H9 (cell line): ENCODE measurements around the gene MAEA. TPM values are rescaled to one million over a fixed set of nuclear protein-coding genes. Genes with fewer than 3 reads are reported as not detected.
"Not testable (repeated sequence)": the region's sequence is repeated elsewhere in the genome, so short reads cannot be mapped to it uniquely, and the experiment has no call there.

Experiments
- DNase-seq: peaks from one replicate; pipeline ENCODE4 v3.0.0-alpha.2; 2017
- H2AFZ ChIP-seq: one replicate; pipeline ENCODE4 v1.6.1; 2013; ENCODE audit warnings: mild to moderate bottlenecking, low read length, control low read depth, moderate library complexity
- H2AK5ac ChIP-seq: 2 replicates; pipeline ENCODE4 v1.6.1; 2013; ENCODE audit warnings: low read length, control low read depth, mixed read lengths; ENCODE audit not compliant: insufficient read length
- H2BK120ac ChIP-seq: one replicate; pipeline ENCODE4 v1.6.1; 2013; ENCODE audit warnings: low read depth, mild to moderate bottlenecking, low read length, control low read depth, inconsistent platforms; ENCODE audit not compliant: poor library complexity, severe bottlenecking
- H2BK12ac ChIP-seq: 2 replicates; pipeline ENCODE4 v1.6.1; 2013; ENCODE audit warnings: low read length, control low read depth, mixed read lengths, low read depth; ENCODE audit not compliant: insufficient read length
- H2BK15ac ChIP-seq: 2 replicates; pipeline ENCODE4 v1.6.1; 2013; ENCODE audit warnings: low read depth, low read length, control low read depth
- H2BK20ac ChIP-seq: one replicate; pipeline ENCODE4 v1.6.1; 2013; ENCODE audit warnings: low read depth, mild to moderate bottlenecking, low read length, control low read depth, inconsistent platforms; ENCODE audit not compliant: poor library complexity, severe bottlenecking
- H2BK5ac ChIP-seq: 2 replicates; pipeline ENCODE4 v1.6.1; 2013; ENCODE audit warnings: low read length, control low read depth, mixed read lengths; ENCODE audit not compliant: insufficient read length
- H3K14ac ChIP-seq: 2 replicates; pipeline ENCODE4 v1.6.1; 2013; ENCODE audit warnings: low read length, control low read depth; ENCODE audit not compliant: insufficient read depth
- H3K18ac ChIP-seq: 2 replicates; pipeline ENCODE4 v1.6.1; 2013; ENCODE audit warnings: low read depth, mild to moderate bottlenecking, mixed read lengths, low read length, control low read depth; ENCODE audit not compliant: insufficient read length
- H3K23ac ChIP-seq: 2 replicates; pipeline ENCODE4 v1.6.1; 2013; ENCODE audit warnings: low read length, control low read depth, mixed read lengths, low read depth; ENCODE audit not compliant: insufficient read length
- H3K23me2 ChIP-seq: 2 replicates; pipeline ENCODE4 v1.6.1; 2013; ENCODE audit warnings: low read depth, mild to moderate bottlenecking, mixed read lengths, low read length, control low read depth; ENCODE audit not compliant: insufficient read length, poor library complexity, severe bottlenecking
- H3K27ac ChIP-seq: 2 replicates; pipeline ENCODE4 v1.5.1; 2013; ENCODE audit warnings: low read length, control low read depth, mixed read lengths, low read depth; ENCODE audit not compliant: insufficient read length
- H3K27me3 ChIP-seq: 2 replicates; pipeline ENCODE4 v1.6.1; 2013; ENCODE audit warnings: low read length, control low read depth, inconsistent platforms; ENCODE audit not compliant: insufficient read depth
- H3K4ac ChIP-seq: 2 replicates; pipeline ENCODE4 v1.6.1; 2013; ENCODE audit warnings: low read depth, mild to moderate bottlenecking, control low read depth, inconsistent platforms, low read length, moderate library complexity
- H3K4me1 ChIP-seq: 2 replicates; pipeline ENCODE4 v1.6.1; 2013; ENCODE audit warnings: low read length, control low read depth, inconsistent platforms; ENCODE audit not compliant: insufficient read depth
- H3K4me2 ChIP-seq: 2 replicates; pipeline ENCODE4 v1.6.1; 2013; ENCODE audit warnings: low read length, control low read depth, mixed read lengths; ENCODE audit not compliant: insufficient read length, insufficient read depth
- H3K56ac ChIP-seq: 2 replicates; pipeline ENCODE4 v1.6.1; 2013; ENCODE audit warnings: low read depth, mild to moderate bottlenecking, mixed read lengths, low read length, control low read depth; ENCODE audit not compliant: insufficient read length
- H3K79me1 ChIP-seq: 2 replicates; pipeline ENCODE4 v1.6.1; 2013; ENCODE audit warnings: low read depth, mild to moderate bottlenecking, moderate library complexity, low read length, control low read depth, inconsistent platforms; ENCODE audit not compliant: insufficient read depth, poor library complexity, severe bottlenecking
- H3K79me2 ChIP-seq: 2 replicates; pipeline ENCODE4 v1.6.1; 2013; ENCODE audit warnings: low read length, control low read depth, inconsistent platforms; ENCODE audit not compliant: insufficient read depth
- H3K9ac ChIP-seq: 2 replicates; pipeline ENCODE4 v1.6.1; 2013; ENCODE audit warnings: low read length, control low read depth, mixed read lengths; ENCODE audit not compliant: insufficient read length; ENCODE audit errors: extremely low read depth
- H3K9me3 ChIP-seq: one replicate; pipeline ENCODE4 v1.6.1; 2013; ENCODE audit warnings: low read depth, low read length, inconsistent platforms; ENCODE audit not compliant: control insufficient read depth
- H3T11ph ChIP-seq: one replicate; pipeline ENCODE4 v1.6.1; 2013; ENCODE audit warnings: mild to moderate bottlenecking, low read length, control low read depth, inconsistent platforms
- H4K20me1 ChIP-seq: one replicate; pipeline ENCODE4 v1.6.1; 2013; ENCODE audit not compliant: control insufficient read depth, insufficient read length, insufficient read depth
- H4K5ac ChIP-seq: 2 replicates; pipeline ENCODE4 v1.6.1; 2013; ENCODE audit warnings: low read depth, mild to moderate bottlenecking, mixed read lengths, low read length, control low read depth; ENCODE audit not compliant: insufficient read length
- H4K8ac ChIP-seq: replicated peaks from 2 replicates; pipeline ENCODE4 v1.6.1; 2013; ENCODE audit warnings: low read length, control low read depth, mixed read lengths, low read depth; ENCODE audit not compliant: insufficient read length
- H4K91ac ChIP-seq: 2 replicates; pipeline ENCODE4 v1.6.1; 2013; ENCODE audit warnings: low read depth, mild to moderate bottlenecking, moderate library complexity, mixed read lengths, low read length, control low read depth; ENCODE audit not compliant: insufficient read length
- H3K27ac Mint-ChIP-seq, 3 experiments: 2 replicates in 2 of 3; 3 replicates in 1 of 3; pipeline ENCODE4 v1.8.0; 2020 to 2021; ENCODE audit warnings: mixed read lengths in 3 of 3, mild to moderate bottlenecking in 1 of 3, moderate library complexity in 1 of 3
- H3K27me3 Mint-ChIP-seq: 2 replicates; pipeline ENCODE4 v1.8.0; 2021; ENCODE audit warnings: low read depth, mild to moderate bottlenecking, moderate library complexity, mixed read lengths
- H3K36me3 Mint-ChIP-seq, 3 experiments: 2 replicates in 2 of 3; 3 replicates in 1 of 3; pipeline ENCODE4 v1.8.0; 2020 to 2021; ENCODE audit warnings: low read depth in 3 of 3, mixed read lengths in 3 of 3; ENCODE audit not compliant: insufficient read depth in 1 of 3
- H3K4me1 Mint-ChIP-seq, 2 experiments: 2 replicates each; pipeline ENCODE4 v1.8.0; 2020; ENCODE audit warnings: mixed read lengths in 2 of 2
- H3K4me3 Mint-ChIP-seq, 2 experiments: 2 replicates in 1 of 2; 3 replicates in 1 of 2; pipeline ENCODE4 v1.8.0; 2020 to 2021; ENCODE audit warnings: mild to moderate bottlenecking in 2 of 2, mixed read lengths in 2 of 2, moderate library complexity in 1 of 2
- H3K9me3 Mint-ChIP-seq, 2 experiments: 2 replicates in 1 of 2; 3 replicates in 1 of 2; pipeline ENCODE4 v1.8.0; 2020; ENCODE audit warnings: mild to moderate bottlenecking in 2 of 2, mixed read lengths in 2 of 2, moderate library complexity in 1 of 2
- WGBS: extraction: QIAGEN DNeasy Blood & Tissue Kit; methylation state at CpG from one replicate; pipeline ENCODE4 v1.1.7; 2013; ENCODE audit warnings: missing lambda C conversion rate, low lambda C conversion rate, mixed read lengths; ENCODE audit not compliant: insufficient read length; ENCODE audit errors: extremely low coverage; 5-methylcytosine and 5-hydroxymethylcytosine counted together
- total RNA-seq: library from RNA; stranded (reverse); gene quantifications from 2 replicates; pipeline ENCODE4 v1.2.1, GENCODE V29; 2021
- TF ChIP-seq, protein P1 (sequence below): fragments of 200-600 bp; sonication (generic); conservative IDR thresholded peaks from 3 replicates; pipeline ENCODE4 v1.8.0; 2021; ENCODE audit warnings: antibody characterized with exemption, mild to moderate bottlenecking

Gene MAEA
- total RNA-seq, 1 experiment from 2014 or later: 85.6 TPM

GRCh38 chr4:1371176-1372165 lies 81.8 kb downstream of the MAEA start:
- H3K23ac ChIP-seq: no peak overlapping the region
- Mint-ChIP-seq H3K4me3 (no peak overlapping the region), H3K27ac (peak overlapping the region in 1 of 3 experiments; percentile 46; a peak in 1 of 7 replicates), H3K9me3 (no peaks in the 10 kb centered on the region), H3K36me3 (peaks cover 2 to 13% (median 10%) of the 10 kb centered on the region in 3 experiments; a peak in 6 of 7 replicates), H3K4me1 (peaks cover 4 to 5% of the 10 kb centered on the region in 2 experiments; a peak in 1 of 4 replicates), H3K27me3 (no peaks in the 10 kb centered on the region)
- H3K18ac ChIP-seq: no peak overlapping the region
- H2BK12ac ChIP-seq: no peak overlapping the region
- H3T11ph ChIP-seq: no peak overlapping the region
- no peaks in the 10 kb centered on the region for H3K9me3 ChIP-seq
- no peaks in the 10 kb centered on the region for H4K20me1 ChIP-seq
- H3K4me2 ChIP-seq: no peak overlapping the region
- no peak overlapping the region for H3K14ac ChIP-seq
- H2BK15ac ChIP-seq: no peak overlapping the region
- no peak overlapping the region for H4K8ac ChIP-seq
- no peak overlapping the region for H3K27ac ChIP-seq
- TF ChIP-seq, protein P1, sequence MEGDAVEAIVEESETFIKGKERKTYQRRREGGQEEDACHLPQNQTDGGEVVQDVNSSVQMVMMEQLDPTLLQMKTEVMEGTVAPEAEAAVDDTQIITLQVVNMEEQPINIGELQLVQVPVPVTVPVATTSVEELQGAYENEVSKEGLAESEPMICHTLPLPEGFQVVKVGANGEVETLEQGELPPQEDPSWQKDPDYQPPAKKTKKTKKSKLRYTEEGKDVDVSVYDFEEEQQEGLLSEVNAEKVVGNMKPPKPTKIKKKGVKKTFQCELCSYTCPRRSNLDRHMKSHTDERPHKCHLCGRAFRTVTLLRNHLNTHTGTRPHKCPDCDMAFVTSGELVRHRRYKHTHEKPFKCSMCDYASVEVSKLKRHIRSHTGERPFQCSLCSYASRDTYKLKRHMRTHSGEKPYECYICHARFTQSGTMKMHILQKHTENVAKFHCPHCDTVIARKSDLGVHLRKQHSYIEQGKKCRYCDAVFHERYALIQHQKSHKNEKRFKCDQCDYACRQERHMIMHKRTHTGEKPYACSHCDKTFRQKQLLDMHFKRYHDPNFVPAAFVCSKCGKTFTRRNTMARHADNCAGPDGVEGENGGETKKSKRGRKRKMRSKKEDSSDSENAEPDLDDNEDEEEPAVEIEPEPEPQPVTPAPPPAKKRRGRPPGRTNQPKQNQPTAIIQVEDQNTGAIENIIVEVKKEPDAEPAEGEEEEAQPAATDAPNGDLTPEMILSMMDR: no peak
- no peaks in the 10 kb centered on the region for H3K27me3 ChIP-seq
- DNase-seq: no peak
- H2BK20ac ChIP-seq: no peak overlapping the region
- H2AK5ac ChIP-seq: no peak overlapping the region
- H2AFZ ChIP-seq: no peak overlapping the region
- H3K4me1 ChIP-seq: no peaks in the 10 kb centered on the region
- H3K79me2 ChIP-seq: no peaks in the 10 kb centered on the region
- no CpG with 5 or more reads among the region's 28 CpGs for WGBS
- H3K79me1 ChIP-seq: no peaks in the 10 kb centered on the region
- no peak overlapping the region for H3K56ac ChIP-seq
- H4K91ac ChIP-seq: no peak overlapping the region
- H4K5ac ChIP-seq: no peak overlapping the region
- no peak overlapping the region for H2BK120ac ChIP-seq
- no peaks in the 10 kb centered on the region for H3K23me2 ChIP-seq
- no peak overlapping the region for H3K4ac ChIP-seq
- no peak overlapping the region for H3K9ac ChIP-seq
- no peak overlapping the region for H2BK5ac ChIP-seq

GRCh38 chr4:1372576-1372975 lies 82.9 kb downstream of the MAEA start:
- not testable (repeated sequence) for H4K91ac ChIP-seq, H3K14ac ChIP-seq, H3K4me2 ChIP-seq, H4K8ac ChIP-seq, H2AK5ac ChIP-seq, H3T11ph ChIP-seq, H2BK12ac ChIP-seq, H2BK15ac ChIP-seq, H3K4ac ChIP-seq, H3K4me3 Mint-ChIP-seq, DNase-seq, H3K27me3 Mint-ChIP-seq, H2BK20ac ChIP-seq, H3K18ac ChIP-seq, H2BK5ac ChIP-seq, H3K9me3 Mint-ChIP-seq, H3K79me1 ChIP-seq, H3K56ac ChIP-seq, H3K9me3 ChIP-seq, H4K5ac ChIP-seq, H3K23me2 ChIP-seq, H3K4me1 Mint-ChIP-seq, H3K79me2 ChIP-seq, H3K4me1 ChIP-seq, H2BK120ac ChIP-seq, H3K9ac ChIP-seq, H3K23ac ChIP-seq, H4K20me1 ChIP-seq, H2AFZ ChIP-seq, H3K27ac ChIP-seq, H3K27me3 ChIP-seq
- Mint-ChIP-seq H3K27ac (peak overlapping the region in 1 of 3 experiments; percentile 30; a peak in 1 of 7 replicates), H3K36me3 (peaks cover 2 to 13% (median 10%) of the 10 kb centered on the region in 3 experiments; a peak in 6 of 7 replicates)
- no CpG with 5 or more reads among the region's 22 CpGs for WGBS
